HUES6 (cell line): Measurements from ENCODE around the gene OR10G3.

Experiments
- H3K27ac ChIP-seq: 2 replicates; pipeline ENCODE4 v1.7.0; 2013; ENCODE audit warnings: low read depth, mild to moderate bottlenecking, low read length, inconsistent platforms
- H3K27me3 ChIP-seq: 2 replicates; pipeline ENCODE4 v1.6.1; 2013; ENCODE audit warnings: low read length; ENCODE audit not compliant: control insufficient read depth, insufficient read depth
- H3K36me3 ChIP-seq: 2 replicates; pipeline ENCODE4 v1.6.1; 2013; ENCODE audit warnings: low read length; ENCODE audit not compliant: control insufficient read depth, insufficient read depth
- H3K4me1 ChIP-seq: 2 replicates; pipeline ENCODE4 v1.6.1; 2013; ENCODE audit warnings: low read length; ENCODE audit not compliant: control insufficient read depth, insufficient read depth
- H3K4me3 ChIP-seq: 2 replicates; pipeline ENCODE4 v1.5.1; 2013; ENCODE audit warnings: low read depth, low read length
- H3K9ac ChIP-seq: one replicate; pipeline ENCODE4 v1.6.1; 2013; ENCODE audit warnings: mild to moderate bottlenecking, low read length
- H3K9me3 ChIP-seq: 2 replicates; pipeline ENCODE4 v1.6.1; 2013; ENCODE audit warnings: low read depth, low read length; ENCODE audit not compliant: control insufficient read depth, insufficient read depth

OR10G3 gene

GRCh38 chr14:21521501-21521900 is 58.4 kb downstream of the OR10G3 start:
- no peaks in the 10 kb centered on the region for H3K9me3 ChIP-seq
- peaks cover 44% of the 10 kb centered on the region for H3K4me1 ChIP-seq
- H3K4me3 ChIP-seq, result no peak overlapping the region
- H3K27me3 ChIP-seq, result no peaks in the 10 kb centered on the region
- H3K36me3 ChIP-seq, result peaks cover 53% of the 10 kb centered on the region
- no peak overlapping the region for H3K27ac ChIP-seq
- no peak overlapping the region for H3K9ac ChIP-seq

DNA sequence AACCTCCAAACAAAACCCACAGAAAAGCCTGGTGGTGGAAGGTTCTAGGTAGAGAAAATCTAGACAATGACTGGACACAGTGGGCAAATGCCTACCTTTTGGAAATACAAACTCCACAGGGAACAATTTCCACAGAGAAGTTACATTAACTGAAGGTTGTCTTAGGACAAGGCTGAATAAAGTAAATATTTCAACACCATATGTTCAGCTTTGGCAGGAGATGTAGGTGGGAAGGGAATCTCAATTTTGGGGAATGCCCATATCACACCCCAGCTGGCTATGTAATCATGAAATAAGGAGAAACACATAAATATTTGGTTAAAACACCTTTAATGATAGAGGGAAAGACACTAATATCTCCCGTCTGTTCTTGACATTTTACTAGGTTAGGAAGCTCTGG is 59.1 kb downstream of the OR10G3 start:
- H3K36me3 ChIP-seq, result peaks cover 53% of the 10 kb centered on the region
- no peaks in the 10 kb centered on the region for H3K27me3 ChIP-seq
- H3K9me3 ChIP-seq, result no peaks in the 10 kb centered on the region
- H3K9ac ChIP-seq, result no peak overlapping the region
- H3K4me3 ChIP-seq, result no peak overlapping the region
- H3K4me1 ChIP-seq, result peaks cover 44% of the 10 kb centered on the region
- H3K27ac ChIP-seq, result no peak overlapping the region

DNA sequence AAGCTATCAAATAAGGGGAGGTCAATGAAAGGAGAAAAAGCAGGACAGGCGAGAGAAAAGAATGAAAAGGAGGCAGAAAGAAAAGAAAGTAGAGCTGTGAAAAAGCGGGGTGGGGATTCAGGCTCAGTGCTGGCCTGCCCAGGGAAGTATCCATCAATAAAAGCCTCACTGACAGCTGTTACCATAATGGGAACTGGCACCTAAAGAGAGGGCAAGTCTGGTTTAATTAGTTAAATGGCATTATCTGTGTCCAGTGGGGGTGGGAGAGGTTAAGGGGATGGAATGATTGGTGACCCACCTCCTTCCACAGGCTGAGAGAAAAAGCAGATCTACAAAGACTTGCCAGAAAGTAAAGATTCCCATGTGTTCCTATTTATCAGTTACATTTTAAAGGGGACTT is 61.2 kb downstream of the OR10G3 start:
- peaks cover 36% of the 10 kb centered on the region for H3K36me3 ChIP-seq
- no peaks in the 10 kb centered on the region for H3K27me3 ChIP-seq
- no peak overlapping the region for H3K9ac ChIP-seq
- no peaks in the 10 kb centered on the region for H3K9me3 ChIP-seq
- no peak overlapping the region for H3K27ac ChIP-seq
- H3K4me1 ChIP-seq, result peaks cover 34% of the 10 kb centered on the region
- no peak overlapping the region for H3K4me3 ChIP-seq
